ENCODE results near the gene ARHGAP23.
"Not testable (repeated sequence)": the region's sequence is repeated elsewhere in the genome, so short reads cannot be mapped to it uniquely, and the experiment has no call there.

Gene ARHGAP23

DNA sequence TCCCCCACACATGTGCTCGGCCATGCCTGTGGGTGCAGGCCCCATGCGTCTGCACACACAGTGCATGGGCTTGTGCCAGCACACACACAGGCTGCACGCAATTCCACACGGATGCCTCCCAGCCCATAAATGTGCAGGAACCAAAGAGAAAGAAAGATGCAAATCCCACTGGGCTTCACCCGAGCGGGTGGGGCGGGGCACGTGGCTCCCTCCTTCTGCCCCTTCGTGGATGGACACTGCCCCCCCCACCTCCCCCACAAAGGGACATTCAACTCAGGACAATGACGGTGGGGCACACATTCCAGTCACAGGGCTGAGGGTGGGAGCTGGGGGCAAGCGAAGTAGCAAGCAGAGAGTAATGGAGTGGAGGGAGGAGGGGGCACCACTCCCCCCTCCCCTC lies 102.6 kb downstream of the ARHGAP23 start:
- not testable (repeated sequence) for DNase-seq

DNA sequence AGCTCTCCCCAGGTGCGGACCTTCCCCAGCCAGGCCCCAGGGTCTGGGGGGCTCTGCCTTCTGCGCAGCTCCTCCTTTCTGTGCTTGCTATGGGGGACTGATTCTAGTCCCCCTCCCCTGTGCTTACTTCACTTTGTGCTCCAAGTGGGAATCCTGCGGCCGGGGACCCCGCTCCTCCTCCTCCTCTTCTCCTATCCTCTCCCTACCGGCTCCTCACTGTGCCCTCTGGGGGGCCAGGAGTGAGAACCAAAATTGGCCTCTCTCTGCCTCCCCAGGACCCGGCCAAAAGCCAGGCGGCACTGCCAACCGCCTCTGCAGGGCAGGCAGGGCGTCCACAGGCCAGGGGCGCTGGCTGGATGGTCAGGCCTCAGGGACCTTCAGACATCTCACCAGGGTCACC lies 103.5 kb downstream of the ARHGAP23 start:
- DNase-seq = not testable (repeated sequence)

DNA sequence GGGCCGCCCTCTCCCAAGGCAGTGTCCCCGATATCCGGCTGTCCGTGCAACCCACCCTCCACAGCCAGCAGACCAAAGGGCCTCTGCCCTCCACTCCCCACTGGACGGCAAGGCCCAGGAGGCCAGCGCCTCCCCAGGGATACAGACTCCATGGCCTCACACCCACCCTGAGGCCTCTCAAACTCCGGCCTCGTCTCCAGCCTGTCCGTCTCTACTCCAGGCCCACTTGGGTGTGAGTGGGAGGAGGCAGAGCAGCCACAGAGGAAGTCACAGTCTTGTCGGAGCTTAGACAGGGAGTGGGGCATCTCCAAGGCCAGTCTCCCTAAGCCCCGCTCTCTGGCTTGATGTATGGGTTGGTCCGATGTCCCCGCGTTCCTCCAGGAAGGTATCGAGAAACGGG lies 104.2 kb downstream of the ARHGAP23 start:
- no peak for DNase-seq

DNA sequence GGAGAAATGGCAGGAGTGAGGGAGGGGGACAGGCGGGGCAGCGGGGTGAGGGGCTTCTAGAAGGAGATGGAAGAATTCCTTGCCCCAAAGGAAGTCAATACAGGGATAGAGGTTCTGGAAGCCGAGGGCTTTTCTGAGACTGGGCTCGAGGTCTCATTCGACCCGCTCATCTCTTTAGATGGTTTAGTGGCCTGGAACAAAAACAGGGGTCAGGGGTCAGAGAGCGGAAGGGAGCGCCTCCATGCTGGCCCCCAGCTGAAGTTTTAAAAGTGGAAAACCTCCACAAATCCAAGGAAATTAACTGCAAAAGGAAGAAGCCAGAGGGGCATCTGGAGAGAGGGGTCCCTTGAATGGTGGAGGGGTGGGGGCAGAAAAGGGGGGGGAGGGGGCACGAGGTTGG lies 105.0 kb downstream of the ARHGAP23 start:
- no peak for DNase-seq

DNA sequence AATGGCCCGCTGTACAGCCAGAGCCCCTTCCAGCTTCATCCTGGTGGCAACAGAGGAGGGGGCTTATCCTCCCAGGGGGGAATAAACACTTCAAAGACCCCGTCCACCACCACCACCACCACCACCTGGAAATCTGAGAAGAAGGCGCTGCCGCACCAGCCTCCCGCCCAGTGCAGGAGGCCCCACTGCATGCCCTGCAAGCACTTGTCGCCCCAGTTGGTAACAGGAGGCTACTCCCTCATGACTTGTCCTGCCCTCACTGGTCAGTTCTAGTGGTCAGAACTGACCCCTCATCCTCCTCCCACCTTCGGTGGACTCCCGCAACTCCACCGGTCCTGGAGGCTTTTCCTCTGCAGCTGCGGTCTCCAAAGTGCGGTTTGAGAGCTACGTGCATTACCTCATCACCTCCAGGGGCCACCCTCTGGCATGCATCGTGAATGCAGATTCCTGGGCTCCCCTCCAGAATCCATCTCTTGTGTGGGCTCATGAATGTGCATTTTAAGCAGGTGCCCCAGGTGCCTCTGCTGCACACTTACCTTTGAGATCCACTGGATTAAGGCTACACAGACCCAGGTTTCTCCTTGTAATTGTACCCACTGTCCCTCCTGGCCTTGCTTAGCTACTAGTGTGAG lies 105.7 kb downstream of the ARHGAP23 start:
- DNase-seq = no peak

DNA sequence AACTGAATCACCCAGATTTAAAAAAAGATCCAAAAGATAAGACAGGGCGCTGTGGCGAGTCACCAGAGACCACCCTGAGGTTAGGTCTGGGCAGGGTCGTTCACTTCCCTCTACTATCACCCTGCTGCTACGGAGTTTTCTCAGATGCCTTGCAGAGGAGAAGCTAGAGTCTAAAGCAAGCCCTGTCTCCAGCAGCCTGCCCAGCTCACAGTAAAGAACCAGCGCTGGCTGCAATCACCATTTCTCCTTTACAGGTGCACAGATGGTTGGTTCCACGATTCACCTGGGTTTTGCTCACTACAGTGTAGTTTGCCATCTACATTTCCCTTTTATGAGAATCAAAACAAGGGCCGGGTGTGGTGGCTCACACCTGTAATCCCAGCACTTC lies 106.2 kb downstream of the ARHGAP23 start:
- DNase-seq = no peak

DNA sequence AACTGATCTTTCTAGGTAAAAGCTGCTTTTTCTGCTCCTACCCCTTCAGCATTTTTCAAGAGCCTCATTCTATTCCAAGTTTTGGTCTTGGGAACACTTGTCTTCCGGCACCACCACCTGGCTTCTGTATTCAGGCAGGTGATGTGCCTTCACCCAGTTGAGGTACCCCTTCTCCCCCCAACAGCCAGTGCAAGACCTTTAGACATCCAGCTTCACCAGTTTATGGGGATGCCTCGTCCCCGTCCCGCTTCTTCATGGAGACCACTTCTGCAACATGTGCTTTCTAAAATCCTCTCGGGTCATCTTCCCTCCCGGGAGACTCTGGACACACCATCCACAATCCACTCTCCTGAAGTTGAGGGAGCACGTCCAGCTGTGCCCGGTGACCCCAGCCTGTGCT lies 107.6 kb downstream of the ARHGAP23 start:
- DNase-seq = no peak

DNA sequence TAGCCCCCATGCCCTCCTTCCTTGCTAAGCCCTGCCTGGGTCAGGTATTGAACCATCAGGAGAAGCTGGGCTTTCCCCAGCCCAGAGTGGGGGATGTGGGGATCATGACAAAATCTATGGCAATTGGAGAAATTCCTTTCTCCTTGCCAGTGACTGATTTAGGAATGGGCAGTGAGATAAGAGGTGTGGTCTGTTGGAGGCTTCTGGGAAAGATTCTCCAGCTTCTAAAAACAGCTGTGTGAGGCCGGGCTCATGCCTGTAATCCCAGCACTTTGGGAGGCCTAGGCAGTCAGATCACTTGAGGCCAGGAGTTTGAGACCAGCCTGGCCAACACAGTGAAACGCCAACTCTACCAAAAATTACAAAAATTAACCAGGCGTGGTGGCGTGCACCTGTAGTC lies 108.4 kb downstream of the ARHGAP23 start:
- no peak for DNase-seq

DNA sequence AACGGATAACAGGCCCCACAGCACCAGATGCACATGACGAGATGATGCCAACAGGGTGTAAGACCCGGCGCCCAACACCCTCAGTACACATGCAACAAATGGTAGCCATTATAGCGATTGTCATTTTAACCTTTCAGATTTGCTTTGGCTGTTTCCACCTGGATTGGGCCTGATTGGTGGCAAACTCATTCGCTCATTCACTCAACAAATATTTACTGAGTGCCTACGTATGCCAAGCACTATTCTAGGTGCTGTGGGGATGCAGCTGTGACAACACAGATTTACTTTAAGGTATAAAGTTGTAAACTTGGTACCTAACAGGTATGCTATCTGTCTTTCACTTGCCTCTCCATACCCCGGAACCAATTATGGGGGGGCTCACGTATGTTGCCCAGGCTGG lies 110.6 kb downstream of the ARHGAP23 start:
- no peak for DNase-seq

DNA sequence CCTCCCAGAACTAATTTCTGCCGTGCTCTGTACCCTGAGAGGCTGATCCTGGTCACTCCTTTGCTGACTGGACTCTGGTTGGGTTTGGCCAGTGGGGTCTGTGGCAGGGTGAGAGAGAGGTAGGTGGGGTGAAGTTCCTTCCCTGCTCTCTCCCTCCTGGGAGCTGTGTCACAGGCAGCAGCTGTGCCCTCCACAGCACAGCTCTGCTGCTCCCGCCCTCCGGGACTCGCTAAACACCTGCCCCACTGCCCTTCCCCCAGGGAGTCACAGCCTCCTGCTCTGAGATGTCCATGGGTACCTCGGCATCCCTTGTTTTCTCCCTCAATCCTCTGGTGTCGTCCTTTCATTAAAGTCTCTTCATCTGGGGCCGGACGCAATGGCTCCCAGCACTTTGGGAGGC lies 111.1 kb downstream of the ARHGAP23 start:
- DNase-seq = peak; percentile 78

DNA sequence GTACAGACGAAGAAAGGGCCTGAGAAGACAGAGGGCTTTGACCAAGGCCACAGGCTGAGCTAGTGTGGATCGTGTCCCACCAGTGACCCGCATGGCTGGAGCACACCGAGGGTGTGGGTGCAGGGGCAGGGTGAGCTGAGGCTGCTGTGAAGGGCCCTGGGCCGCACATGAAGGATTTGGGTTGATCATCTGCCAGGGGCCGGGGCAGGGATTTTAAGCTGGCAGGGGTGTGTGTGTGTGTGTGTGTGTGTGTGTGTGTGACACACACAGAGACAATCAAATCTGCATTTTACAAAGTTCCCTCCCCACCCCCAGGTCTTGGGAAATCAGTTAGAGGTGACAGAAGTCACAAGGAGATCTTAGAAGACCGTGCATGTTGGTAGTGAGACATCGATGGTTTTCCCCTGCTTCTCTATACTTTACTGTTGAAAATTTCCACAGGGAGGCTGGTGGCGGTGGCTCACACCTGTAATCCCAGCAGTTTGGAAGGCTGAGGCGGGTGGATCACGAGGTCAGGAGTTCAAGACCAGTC lies 112.3 kb downstream of the ARHGAP23 start:
- no peak for DNase-seq

DNA sequence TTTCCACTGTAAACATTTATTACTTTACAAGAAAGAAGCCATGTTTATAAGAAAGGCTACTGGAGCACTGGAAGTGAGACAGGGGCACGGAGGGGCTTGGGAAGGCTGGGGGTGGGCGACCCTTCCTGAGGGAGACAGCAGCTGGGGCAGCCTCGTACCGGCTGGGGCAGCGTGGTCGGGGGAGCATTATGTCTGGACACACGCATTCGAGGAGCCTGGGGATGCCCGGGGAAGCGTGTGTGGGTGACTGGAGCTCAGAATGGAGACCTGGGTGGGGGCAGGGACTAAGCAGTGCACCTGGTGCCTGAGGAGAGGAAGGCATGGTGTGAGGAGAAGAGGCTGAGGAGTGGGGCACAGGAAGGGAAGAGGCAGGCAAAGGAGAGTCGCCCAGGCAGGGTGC lies 113.0 kb downstream of the ARHGAP23 start:
- no peak for DNase-seq

DNA sequence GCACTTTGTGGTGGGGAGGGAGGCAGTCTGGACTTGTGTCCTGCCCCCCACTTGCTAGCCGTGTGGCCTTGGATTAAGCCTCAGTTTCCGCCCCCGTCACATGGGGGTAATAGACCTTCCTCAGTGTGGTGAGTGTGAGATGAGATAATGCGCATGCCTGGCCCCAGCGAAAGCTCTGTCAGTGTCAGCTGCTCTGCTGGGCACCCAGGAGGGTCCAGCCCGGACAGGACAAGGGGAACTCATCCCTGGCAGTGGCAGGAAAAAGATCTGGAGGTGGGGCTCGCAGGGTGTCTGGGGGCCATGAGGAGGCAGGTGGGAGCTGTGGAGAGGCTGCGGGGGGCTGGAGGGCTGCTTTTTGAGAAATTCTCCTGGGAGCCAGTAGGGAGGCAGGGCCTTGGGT lies 114.0 kb downstream of the ARHGAP23 start:
- no peak for DNase-seq

DNA sequence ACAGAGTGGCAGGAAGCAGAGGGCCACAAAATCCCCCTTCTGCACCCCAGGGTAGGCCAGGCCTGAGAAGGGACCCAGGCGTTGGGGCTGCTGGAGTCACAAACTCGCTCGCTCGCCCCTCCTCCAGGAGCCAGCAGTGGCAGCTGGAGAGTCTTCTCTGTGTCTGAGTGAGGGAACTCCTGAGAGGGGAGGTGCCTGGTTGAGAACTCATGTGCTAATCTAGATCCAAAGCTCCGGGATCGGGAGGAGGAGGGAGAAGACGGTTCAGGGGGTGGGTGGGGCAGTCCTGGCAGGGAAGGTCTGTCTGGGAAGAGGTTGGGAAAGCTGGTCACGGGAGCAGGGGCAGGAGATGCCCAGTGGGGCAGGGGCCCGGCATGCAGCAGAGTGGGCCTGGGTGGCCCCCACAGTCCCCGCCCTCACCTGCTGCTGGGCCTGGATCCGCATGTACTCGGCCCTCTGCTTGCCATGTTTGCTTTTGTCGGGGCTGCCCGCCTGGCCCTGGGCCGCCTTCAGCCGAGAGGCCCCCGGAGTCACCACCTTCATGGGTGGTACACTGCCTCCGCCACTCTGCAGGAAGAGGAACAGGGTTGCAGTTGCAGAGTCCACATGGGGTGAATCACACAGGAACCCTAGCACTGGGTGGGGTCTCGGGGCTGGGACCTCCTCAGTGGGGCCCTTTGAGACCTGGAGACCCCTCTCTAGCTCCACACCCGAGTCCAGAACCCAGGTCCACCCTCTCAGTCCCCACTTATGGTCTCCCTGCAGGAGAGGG lies 115.3 kb downstream of the ARHGAP23 start:
- DNase-seq = no peak

DNA sequence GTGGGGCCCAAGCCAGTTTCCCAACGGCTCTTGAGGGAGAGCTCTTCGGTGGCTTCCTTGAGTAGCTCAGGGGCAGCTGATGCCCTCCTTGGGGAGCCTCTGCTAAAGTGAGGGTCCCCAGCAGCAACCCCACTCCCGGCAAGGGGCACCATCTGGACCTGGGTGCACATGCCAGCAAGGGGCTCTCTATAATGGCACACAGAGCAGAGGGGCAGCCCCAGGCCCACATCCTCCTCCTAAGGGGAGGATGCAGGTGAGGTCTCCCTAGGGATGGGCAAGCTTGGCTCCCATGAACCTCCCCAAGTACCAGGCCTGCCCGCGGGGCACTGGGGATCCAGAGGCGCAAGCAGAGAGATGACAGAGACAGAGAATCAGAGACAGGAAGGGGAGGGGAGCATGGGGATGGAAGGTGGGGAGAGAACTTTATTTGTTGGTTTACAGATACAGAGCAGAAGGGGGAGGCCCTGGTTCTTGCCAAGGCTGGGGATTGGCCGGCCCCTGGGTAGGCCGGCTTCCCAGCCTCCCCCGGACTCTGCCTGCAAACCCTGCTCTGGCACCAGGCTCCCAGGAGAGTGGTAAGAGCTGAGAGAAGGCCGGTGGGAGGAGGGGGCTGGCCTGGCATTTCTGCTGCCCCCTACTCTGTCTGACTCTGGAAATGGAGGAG lies 116.0 kb downstream of the ARHGAP23 start:
- no peak for DNase-seq

DNA sequence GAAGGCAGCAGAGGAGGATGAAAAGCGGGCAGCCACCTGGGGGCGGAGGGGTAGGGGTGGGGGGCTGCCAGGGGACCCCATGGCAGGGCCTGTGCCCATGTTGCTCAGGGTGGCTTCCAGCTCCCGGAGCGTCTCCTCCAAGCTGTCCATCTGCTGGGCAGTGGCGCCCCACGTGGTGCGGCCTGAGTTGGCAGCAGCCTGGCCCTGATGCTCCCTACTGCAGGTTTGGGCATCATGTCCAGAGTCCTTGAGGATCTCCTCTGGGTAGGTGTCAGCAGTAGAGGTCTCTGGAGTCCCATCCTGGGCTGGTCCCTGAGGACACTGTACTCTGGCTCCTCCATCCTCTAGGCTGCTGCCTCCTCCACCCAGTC lies 116.6 kb downstream of the ARHGAP23 start:
- DNase-seq = no peak

DNA sequence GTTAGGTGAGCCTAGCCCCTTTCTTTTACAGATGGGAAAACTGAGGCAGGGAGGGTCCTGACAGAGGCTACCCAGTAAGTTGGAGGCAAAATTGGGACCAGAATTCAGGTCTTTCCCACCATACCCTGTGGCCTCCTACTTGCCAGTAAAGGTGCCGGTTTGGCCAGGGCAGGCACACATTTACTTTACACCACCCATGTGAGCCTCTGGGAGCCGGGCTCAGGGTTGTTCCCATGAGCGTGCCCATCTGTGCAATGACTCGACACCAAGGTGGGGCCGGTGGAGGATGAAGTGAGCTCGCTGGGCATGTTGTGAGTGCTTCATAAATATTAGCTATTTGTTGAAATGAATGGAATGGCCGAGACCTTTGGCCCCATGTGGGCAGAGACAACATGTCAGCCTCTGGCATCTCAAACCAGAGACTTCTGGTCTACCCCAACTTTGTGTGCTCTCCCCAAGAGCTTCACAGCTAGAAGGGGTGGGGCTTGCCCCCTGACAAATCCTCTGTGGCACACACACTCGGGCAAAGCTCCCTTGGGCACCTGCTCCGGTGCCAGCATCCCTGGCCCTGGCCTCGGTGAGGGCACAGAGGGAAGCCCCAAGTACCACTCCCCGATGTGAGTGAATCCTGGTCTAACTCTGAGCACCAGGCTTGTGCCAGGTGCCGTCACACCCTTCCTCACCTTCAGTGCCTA lies 117.4 kb downstream of the ARHGAP23 start:
- no peak for DNase-seq

DNA sequence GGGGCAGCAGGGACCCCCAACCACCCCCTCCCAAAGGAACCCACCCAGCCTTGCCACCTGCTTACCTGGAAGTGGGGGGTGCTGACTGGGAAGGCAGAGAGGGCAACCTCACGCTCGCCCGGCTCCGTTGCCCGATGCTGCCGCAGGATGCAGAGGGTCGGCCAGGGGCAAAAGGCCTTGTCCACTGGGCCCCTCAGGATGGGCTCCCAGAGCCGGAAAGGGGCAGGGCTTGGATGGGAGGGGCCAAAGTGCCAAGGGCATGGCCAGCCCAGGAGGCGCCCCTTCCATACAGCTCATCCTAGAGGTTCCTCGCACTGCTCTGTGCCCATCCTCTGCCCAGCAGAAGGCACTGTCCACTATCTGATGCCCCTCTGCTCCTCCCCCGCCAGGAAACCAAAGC lies 118.1 kb downstream of the ARHGAP23 start:
- no peak for DNase-seq

DNA sequence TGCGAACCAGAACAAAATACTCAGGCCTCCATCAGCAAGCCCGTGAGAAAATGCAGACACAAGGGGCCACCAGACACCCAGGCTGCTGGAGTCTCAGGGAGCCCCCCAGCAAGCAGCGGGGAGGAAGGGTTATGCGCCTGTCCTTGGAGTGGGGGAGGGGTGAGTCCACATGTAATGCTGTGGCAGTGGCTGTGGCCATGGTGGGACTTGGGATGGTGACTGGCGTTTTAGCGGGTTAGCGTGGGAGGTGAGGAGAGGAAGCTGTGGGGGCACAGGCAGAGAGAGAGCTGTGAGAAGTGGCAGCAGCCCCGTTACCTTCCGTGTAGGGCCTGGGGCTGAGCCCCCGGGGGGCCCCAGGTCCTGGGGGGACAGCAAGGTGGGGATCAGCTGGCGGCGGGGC lies 119.2 kb downstream of the ARHGAP23 start:
- DNase-seq = no peak

DNA sequence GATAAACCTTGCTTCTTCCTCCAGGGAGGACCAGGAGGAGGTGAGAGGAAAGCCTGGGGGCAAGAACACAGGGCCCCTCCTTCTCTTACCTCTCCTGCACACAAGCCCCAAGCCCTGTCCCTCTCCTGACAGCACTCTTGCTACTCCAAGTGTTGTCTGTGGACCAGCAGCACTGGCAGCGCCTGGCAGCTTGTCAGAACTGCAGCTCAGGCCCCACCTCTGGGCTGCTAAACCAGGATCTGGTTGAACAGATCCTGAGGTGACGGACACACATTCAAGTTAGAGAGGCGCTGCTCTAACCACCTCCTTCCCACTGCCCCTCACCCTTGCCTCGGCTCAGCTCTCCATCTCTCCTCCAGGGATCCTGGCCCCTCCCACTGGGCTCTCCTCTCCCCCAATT lies 121.0 kb downstream of the ARHGAP23 start:
- no peak for DNase-seq

DNA sequence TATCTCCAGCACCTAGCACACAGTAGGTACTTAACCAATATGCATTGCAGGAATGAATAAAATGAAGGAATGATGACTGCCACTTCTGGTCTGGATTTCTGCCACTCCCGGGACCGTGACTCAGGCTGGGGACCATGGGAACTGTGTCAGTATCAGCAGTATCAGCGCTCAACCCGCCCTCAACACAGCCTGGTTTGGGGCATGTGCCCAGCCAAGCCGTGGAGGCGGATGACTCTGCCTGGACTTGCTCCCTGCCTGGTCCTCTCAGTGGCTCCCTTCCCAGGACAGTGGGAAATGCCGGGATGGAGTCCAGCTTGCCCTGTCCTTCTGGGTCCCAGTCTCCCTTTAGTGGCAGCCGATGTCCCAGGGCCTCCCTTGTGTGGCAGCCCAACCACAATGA lies 122.4 kb downstream of the ARHGAP23 start:
- DNase-seq = no peak

DNA sequence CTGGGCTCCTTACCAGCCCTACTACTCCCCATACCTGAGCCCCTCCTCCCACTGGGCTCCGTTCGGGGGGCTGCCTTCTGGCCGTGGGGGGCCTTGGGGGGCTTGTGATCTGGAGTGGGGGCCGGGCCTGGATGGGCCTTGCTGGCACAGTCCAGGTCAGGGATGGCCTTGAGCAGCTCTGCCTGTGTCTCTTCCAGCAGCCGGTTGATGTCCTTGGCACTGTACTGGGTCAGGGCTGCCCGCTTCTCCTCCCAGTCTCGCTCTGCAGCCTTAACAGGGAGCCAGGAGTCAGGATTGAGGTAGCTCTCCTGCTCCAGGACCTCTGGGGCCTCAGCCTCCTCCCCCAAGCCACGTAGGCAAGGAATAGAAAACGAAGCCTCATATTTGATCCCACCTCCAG lies 122.9 kb downstream of the ARHGAP23 start:
- no peak for DNase-seq

DNA sequence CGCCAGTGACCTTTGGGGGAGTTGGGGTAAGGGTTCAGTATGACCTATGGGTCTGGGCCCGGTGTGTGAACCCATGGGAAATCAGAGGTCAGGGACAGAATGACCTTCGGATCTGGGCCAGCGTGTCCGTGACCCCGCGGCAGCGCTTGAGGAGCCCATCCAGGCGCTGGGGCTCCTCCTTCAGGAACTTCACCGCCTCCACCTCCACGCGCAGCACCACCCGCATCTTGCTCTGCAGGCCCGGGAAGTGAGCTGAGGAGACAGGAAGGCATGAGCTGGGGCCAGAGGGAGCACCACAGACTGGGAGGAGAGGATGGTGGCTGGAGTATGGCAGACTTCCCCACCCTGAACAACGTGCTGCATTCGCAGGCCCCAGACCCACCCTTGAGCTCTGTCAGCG lies 124.1 kb downstream of the ARHGAP23 start:
- DNase-seq = no peak
